Measurements from ENCODE around the gene KASH5.

KASH5 gene

GRCh38 chr19:49343123-49343522, 44.9 kb upstream of the KASH5 start:
- Histone ChIP-seq H3K4me2 (ENCODE audit: low read depth, low read length, poor library complexity, severe bottlenecking) (no peak overlapping the region), H3K79me2 (ENCODE audit: insufficient read depth, low read length) (no peaks in the 10 kb centered on the region), H3K4me1 (ENCODE audit: insufficient read depth, low read length, poor library complexity, severe bottlenecking) (peaks cover 17% of the 10 kb centered on the region), H3K9ac (ENCODE audit: low read depth, low read length, poor library complexity, severe bottlenecking) (no peak overlapping the region), H2AFZ (ENCODE audit: low read length) (no peak overlapping the region), H3K36me3 (ENCODE audit: insufficient read depth, low read length) (no peaks in the 10 kb centered on the region), H3K27me3 (ENCODE audit: insufficient read depth, low read length, poor library complexity, severe bottlenecking) (no peaks in the 10 kb centered on the region), H3F3A (ENCODE audit: low read depth) (0 out of 2 replicates have a peak, but pooled peaks cover 5% of the 10 kb centered on the region), H3K4me3 (ENCODE audit: low read length, poor library complexity, severe bottlenecking) (no peak overlapping the region), H3K9me2 (replicated peaks; ENCODE audit: low read depth, low read length) (no peaks in the 10 kb centered on the region), H3K9me3 (ENCODE audit: insufficient read depth, low read depth, low read length) (no peaks in the 10 kb centered on the region), H4K20me1 (ENCODE audit: insufficient read depth, low read length, poor library complexity, severe bottlenecking) (no peaks in the 10 kb centered on the region)
- TF ChIP-seq EZH2phosphoT487 (IDR thresholded peaks at IDR 0.05; ENCODE audit: borderline replicate concordance) (no peak), CTCF (conservative IDR thresholded peaks at IDR 0.05; ENCODE audit: low read length) (no peak)

- Histone ChIP-seq H3F3A (ENCODE audit: low read depth) (0 out of 2 replicates have a peak, but pooled peaks cover 5% of the 10 kb centered on the region), H4K20me1 (ENCODE audit: insufficient read depth, low read length, poor library complexity, severe bottlenecking) (no peaks in the 10 kb centered on the region), H3K36me3 (ENCODE audit: insufficient read depth, low read length) (no peaks in the 10 kb centered on the region), H3K9me2 (replicated peaks; ENCODE audit: low read depth, low read length) (no peaks in the 10 kb centered on the region), H3K79me2 (ENCODE audit: insufficient read depth, low read length) (no peaks in the 10 kb centered on the region), H2AFZ (ENCODE audit: low read length) (no peak overlapping the region), H3K9ac (ENCODE audit: low read depth, low read length, poor library complexity, severe bottlenecking) (no peak overlapping the region), H3K9me3 (ENCODE audit: insufficient read depth, low read depth, low read length) (no peaks in the 10 kb centered on the region), H3K4me2 (ENCODE audit: low read depth, low read length, poor library complexity, severe bottlenecking) (no peak overlapping the region), H3K4me1 (ENCODE audit: insufficient read depth, low read length, poor library complexity, severe bottlenecking) (peaks cover 14% of the 10 kb centered on the region), H3K27me3 (ENCODE audit: insufficient read depth, low read length, poor library complexity, severe bottlenecking) (no peaks in the 10 kb centered on the region), H3K4me3 (ENCODE audit: low read length, poor library complexity, severe bottlenecking) (no peak overlapping the region)
- TF ChIP-seq CTCF (conservative IDR thresholded peaks at IDR 0.05; ENCODE audit: low read length) (no peak), EZH2phosphoT487 (IDR thresholded peaks at IDR 0.05; ENCODE audit: borderline replicate concordance) (no peak)
These were observed 43.3 kb upstream of the KASH5 start for GRCh38 chr19:49344505-49345423.

- no peaks in the 10 kb centered on the region for H3F3A ChIP-seq (ENCODE audit: low read depth)
- no peak overlapping the region for H2AFZ ChIP-seq (ENCODE audit: low read length)
- H3K27me3 ChIP-seq (ENCODE audit: insufficient read depth, low read length, poor library complexity, severe bottlenecking), result no peaks in the 10 kb centered on the region
- no peak overlapping the region for H3K9ac ChIP-seq (ENCODE audit: low read depth, low read length, poor library complexity, severe bottlenecking)
- no peaks in the 10 kb centered on the region for H3K9me3 ChIP-seq (ENCODE audit: insufficient read depth, low read depth, low read length)
- H3K4me3 ChIP-seq (ENCODE audit: low read length, poor library complexity, severe bottlenecking), result no peak overlapping the region
- H4K20me1 ChIP-seq (ENCODE audit: insufficient read depth, low read length, poor library complexity, severe bottlenecking), result no peaks in the 10 kb centered on the region
- no peak overlapping the region for H3K4me2 ChIP-seq (ENCODE audit: low read depth, low read length, poor library complexity, severe bottlenecking)
- H3K9me2 ChIP-seq (replicated peaks; ENCODE audit: low read depth, low read length), result no peaks in the 10 kb centered on the region
- no peaks in the 10 kb centered on the region for H3K4me1 ChIP-seq (ENCODE audit: insufficient read depth, low read length, poor library complexity, severe bottlenecking)
- no peaks in the 10 kb centered on the region for H3K79me2 ChIP-seq (ENCODE audit: insufficient read depth, low read length)
- no peaks in the 10 kb centered on the region for H3K36me3 ChIP-seq (ENCODE audit: insufficient read depth, low read length)
- no peak for TF ChIP-seq CTCF (conservative IDR thresholded peaks at IDR 0.05; ENCODE audit: low read length)
- TF ChIP-seq EZH2phosphoT487 (IDR thresholded peaks at IDR 0.05; ENCODE audit: borderline replicate concordance), result no peak
These were observed 40.9 kb upstream of the KASH5 start for GRCh38 chr19:49347191-49347590.

Measured in Loucy (cell line).